Hematopoietic multipotent progenitor cell (in vitro differentiated cells): Measurements from ENCODE around the gene BNC2. TPM values are rescaled to one million over a fixed set of nuclear protein-coding genes. Genes with fewer than 3 reads are reported as not detected.
A peak's percentile ranks its signal among the peaks of the same experiment; 100 is the strongest.

ENCODE experiments used
- DNase-seq, 3 donors: peaks; one replicate each; pipeline ENCODE4 v3.0.0-alpha.2; 2011 to 2015; ENCODE audit warnings: low read depth in 2 of 3, low spot score in 2 of 3
- total RNA-seq: library from RNA; depleted of rRNA; stranded (reverse); fragments of >200 nt; gene quantifications from one replicate; pipeline ENCODE4 v1.2.3, GENCODE V29; 2012

The BNC2 gene
- total RNA-seq, 1 donor, result under 0.01 TPM

DNA sequence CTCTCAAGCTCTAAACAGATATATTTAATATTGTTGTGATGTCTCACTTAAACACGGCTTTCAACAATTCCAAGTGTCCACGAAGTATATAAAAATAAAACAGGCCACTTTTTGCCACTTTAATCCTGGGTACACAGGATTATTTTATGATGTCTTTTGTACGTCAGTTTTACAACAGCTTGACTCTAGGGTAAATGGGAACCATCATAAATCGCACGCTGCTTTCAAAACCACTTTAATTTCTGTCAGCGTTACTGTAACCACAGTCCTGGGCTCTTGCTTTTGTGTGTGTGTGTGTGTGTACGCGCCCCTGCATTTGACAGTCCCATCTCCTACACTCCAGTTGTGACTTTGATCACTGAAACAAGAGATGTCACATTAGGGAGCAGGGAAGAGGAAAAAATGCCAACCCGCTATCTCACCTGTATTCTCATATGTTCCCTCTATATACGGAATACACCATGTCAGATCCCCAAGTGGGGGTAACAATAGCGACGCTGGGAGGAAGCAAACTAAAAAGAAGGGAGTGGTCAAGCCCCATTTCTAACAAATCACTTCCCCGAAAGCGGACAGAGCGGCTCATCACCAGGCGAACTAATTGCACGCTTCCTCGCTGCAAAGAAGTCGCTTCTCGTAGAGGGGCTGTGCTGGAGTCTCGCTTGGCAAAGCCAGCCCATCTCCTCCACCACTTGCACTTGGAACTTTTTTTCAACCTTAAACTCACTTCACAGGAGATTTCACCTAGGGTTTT lies 1.2 kb downstream of the BNC2 start:
- peak in 1 of 3 donors; percentile 38 for DNase-seq

DNA sequence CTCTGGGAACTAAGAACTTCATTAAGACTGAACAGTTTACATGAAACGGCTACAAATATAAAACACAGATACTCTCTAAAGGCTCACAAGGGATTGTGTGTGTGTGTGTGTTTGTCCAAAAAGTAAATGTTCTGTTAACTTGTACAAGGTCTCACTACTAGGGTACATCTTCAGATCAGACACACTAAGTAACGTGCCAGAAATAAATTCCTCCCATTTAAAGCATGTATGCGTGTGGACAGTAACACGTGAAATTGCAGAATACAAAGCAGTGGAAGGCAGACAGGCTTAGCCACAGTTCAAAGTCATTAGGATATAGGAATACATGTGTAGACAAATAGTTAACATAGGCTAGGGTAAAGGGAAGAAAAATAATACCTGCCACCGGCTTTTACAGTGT lies 1.8 kb downstream of the BNC2 start:
- DNase-seq, result no peak

- peak in 1 of 3 donors; percentile 7 for DNase-seq
Measured at GRCh38 chr9:16867576-16868311, 2.7 kb downstream of the BNC2 start.

GRCh38 chr9:16866587-16866986 lies 3.9 kb downstream of the BNC2 start:
- no peak for DNase-seq

DNA sequence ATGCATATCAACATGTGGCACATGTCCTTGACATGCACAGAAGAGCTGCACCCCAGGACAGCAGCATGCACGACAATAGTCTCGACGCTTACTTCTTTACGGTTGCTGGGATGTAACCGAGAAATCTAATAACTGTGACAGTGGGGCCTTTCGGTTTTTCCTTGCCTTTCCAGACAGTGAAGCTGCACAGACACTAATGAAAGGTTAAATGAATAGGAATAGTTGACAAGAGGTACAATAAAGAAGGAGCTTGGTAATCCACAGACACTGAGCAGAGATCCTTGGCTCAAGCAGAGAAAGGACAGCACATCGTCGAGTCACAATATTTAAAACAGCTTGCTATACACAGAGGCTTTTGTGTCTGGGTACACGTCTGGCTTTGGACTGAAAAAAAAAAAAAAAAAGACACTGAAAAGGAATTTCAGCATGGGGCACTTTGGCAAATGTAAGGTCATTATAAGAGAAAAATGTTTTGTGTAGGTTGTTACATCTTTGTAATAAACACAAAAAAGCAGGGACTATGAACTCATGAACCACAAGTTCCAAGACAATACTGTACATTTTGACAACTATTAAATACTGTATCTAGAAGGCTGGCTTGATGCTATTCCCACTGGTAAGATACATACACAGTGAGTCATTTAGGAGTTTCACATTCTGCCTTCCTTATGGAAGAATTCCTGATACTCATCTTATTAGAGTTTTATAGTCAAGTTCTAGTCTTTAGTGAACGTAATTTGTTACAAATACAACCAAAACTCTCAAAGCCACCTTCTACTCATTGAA lies 5.6 kb downstream of the BNC2 start:
- no peak for DNase-seq

- DNase-seq, result no peak
Measured at GRCh38 chr9:16848179-16848578, 22.3 kb downstream of the BNC2 start.

GRCh38 chr9:16846986-16847385 lies 23.5 kb downstream of the BNC2 start:
- no peak for DNase-seq

- no peak for DNase-seq
Measured at GRCh38 chr9:16846367-16846766, 24.1 kb downstream of the BNC2 start.

DNA sequence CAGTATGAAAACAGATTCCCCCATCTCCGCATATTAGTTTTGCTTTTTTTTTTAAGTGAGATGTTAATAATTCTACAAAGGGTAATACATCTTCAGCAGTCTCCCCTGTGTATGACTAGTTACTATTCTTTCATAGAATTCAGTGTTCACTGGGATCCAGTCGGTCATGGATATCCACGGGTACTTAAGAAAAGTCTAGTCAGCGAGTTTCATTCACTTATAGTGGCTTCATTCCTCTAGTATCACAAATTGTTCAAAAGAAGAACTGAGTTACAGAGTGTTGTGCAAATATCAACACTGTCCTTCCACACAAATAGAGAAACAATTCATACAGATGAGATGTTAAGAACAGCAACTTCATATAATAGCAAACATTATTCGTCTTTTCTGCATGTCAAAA lies 35.7 kb downstream of the BNC2 start:
- no peak for DNase-seq

DNA sequence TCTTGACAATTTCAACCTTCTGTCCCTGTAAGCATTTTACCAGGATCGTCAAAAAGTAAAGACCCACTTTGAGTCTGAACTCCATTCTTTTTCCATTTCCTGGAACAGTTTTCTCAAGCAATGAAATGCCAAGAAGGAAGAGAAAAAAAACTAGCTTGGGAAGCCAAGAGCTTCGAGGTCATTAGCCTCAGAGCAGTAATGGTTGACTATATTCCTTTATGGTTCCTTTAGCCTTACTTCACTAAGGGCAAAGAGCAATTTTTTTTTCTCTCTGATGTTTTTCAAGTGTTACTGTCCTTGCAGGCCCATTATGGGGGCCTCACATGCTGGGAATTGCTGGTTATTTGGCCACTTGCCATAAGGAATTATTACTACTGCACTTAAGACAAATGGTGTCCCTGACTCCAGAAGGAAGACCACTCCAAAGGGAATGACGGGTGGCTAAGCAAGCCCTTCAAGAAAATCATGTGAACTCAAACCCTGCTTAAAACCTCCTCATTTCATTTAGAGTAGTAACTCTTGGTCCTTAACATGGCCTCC lies 37.1 kb downstream of the BNC2 start:
- DNase-seq, result no peak

DNA sequence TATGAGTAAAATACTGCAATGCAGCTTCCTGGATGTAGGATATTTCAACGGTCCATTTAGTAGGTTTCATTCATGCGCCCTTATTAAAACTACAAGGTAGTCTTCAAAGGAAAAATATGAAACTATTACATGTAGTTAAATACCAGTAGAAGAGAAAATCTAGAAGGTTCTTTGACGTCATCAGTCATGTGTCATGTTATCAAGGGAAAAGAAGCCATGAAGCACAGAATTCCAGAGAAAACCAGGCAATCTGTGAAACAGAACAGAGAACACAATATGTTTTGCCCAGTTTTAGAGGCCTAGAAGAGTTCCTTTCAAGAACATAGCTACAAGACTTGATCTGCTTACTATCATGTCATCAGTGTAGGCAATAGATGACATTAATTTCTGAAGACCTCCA lies 38.4 kb downstream of the BNC2 start:
- no peak for DNase-seq

- DNase-seq, result no peak
Measured at GRCh38 chr9:16830806-16831205, 39.7 kb downstream of the BNC2 start.

DNA sequence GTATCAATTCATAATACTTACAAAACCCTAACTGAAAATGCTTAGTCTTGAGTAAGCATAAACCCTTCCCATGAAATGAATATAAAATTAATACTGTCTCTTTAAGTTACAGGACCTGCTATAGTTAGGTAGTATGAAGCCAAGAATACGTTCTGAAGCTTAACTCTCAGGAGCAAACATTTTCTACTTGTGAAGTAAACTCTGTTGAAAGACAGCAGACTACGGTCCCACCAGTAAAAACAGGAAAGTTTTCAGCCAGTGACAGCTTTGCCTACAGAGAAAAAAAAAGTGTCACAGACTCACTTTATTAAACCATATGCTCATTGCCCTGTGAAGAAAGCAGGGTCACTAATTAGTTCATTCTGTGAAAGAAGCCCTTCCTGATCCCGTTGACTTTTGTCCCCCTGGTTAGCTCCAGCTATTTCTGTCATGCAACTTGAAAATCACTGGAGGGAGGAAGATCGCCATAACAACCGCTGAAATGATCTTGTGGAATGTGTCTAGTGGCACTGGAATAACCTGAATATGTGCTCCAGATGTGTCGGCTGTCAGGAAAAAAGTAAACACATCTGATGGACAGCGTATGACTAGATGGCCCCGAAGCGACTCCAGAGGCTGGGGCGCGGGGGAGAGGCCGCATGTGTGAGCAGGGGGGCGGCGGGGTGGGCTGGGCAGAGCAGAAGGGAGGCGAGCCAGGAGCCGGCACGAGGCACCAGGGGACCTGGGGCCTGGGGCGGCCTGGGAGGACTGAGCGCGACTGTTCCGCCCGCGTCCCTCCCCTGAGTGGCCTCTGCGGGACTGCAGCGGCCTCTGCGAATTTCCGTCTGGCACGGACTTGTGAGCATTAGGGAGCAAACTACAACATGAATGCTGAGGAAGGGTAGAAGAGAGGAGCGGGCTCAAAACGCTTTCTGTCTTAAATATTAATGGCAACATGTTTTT lies 41.9 kb downstream of the BNC2 start:
- DNase-seq, result no peak

GRCh38 chr9:16825971-16826625 lies 44.4 kb downstream of the BNC2 start:
- DNase-seq, result no peak

DNA sequence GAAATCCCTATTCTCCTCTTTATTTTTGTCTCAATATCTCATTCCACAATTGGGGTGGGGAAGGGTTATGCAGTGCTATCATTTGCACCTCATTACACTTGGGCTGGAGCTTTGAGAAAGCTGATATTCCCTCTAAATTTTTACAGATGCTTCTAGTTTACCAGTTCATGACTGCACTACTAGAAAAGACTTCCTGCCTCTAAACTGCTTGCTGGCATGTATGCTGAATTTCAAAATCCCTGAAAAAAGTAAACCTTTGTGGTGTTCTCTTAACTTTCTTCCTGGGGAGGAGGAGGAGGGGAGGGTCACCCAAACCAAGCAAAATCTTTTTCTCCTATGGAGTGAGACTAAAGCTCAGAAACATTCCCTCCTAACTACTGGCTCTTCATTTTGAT lies 45.1 kb downstream of the BNC2 start:
- DNase-seq, result no peak

GRCh38 chr9:16824545-16825330 lies 45.7 kb downstream of the BNC2 start:
- no peak for DNase-seq

GRCh38 chr9:16823906-16824305 lies 46.6 kb downstream of the BNC2 start:
- no peak for DNase-seq

DNA sequence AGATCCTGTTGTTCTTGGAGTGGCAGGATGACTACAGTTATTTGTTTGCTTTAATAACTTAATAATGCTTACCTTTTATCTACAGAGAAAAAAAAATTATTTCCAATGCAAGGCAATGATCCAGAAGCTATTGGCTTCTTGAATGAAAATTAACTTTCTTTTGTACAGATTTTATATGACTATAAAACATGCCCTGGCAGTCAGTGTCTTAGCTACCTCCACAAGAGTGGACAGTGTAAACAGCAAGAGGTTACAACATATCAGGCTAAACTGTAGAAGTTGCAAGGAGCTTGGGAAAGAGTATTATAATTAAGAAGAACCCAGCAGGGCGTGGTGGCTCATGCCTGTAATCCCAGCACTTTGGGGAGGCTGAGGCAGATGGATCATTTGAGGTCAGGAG lies 49.1 kb downstream of the BNC2 start:
- no peak for DNase-seq

DNA sequence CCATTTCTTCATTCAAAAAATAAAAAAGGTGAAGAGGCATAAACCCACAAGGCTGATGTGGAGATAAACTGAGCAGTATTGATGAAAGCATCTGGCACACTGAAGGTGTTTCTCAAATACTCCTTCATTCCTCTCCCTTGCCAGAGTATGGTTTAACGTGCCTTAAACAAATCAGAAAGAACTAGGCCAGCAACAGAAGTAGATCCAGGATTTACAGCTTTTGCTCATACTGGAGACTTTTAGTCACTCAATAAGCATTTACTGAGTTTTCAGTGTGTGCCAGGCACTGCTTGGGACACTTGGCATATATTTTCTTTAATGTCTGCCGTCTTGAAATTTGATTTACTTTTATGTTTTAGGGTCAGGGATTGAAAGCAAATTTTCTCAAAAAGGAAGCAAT lies 53.0 kb downstream of the BNC2 start:
- DNase-seq, result no peak
